Dedifferentiated amniotic fluid mesenchymal stem cell (primary cell): Measurements from ENCODE around the gene RPH3AL.
"Not testable (repeated sequence)": the region's sequence is repeated elsewhere in the genome, so short reads cannot be mapped to it uniquely, and the experiment has no call there.

Experiments
- DNase-seq: peaks from one replicate; pipeline ENCODE4 v3.0.0-alpha.2; 2016; ENCODE audit errors: extremely low spot score

The RPH3AL gene

GRCh38 chr17:224576-224975, 128.0 kb downstream of the RPH3AL start:
- not testable (repeated sequence) for DNase-seq

- DNase-seq: no peak
These were observed 128.7 kb downstream of the RPH3AL start for GRCh38 chr17:223723-224471.

- no peak for DNase-seq
These were observed 130.4 kb downstream of the RPH3AL start for GRCh38 chr17:222172-222571.

- no peak for DNase-seq
These were observed 132.9 kb downstream of the RPH3AL start for GRCh38 chr17:219696-220095.

GRCh38 chr17:218432-219110, 134.0 kb downstream of the RPH3AL start:
- no peak for DNase-seq

GRCh38 chr17:216625-217024, 136.0 kb downstream of the RPH3AL start:
- no peak for DNase-seq

GRCh38 chr17:215563-216478, 136.8 kb downstream of the RPH3AL start:
- DNase-seq: not testable (repeated sequence)

GRCh38 chr17:214881-215331, 137.7 kb downstream of the RPH3AL start:
- no peak for DNase-seq

- no peak for DNase-seq
These were observed 139.1 kb downstream of the RPH3AL start for GRCh38 chr17:213286-214105.

- no peak for DNase-seq
These were observed 142.2 kb downstream of the RPH3AL start for GRCh38 chr17:210402-210801.

- no peak for DNase-seq
These were observed 144.2 kb downstream of the RPH3AL start for GRCh38 chr17:208429-208828.

- DNase-seq: no peak
These were observed 144.8 kb downstream of the RPH3AL start for GRCh38 chr17:207775-208174.

GRCh38 chr17:206941-207560, 145.6 kb downstream of the RPH3AL start:
- no peak for DNase-seq

GRCh38 chr17:206484-206883, 146.1 kb downstream of the RPH3AL start:
- DNase-seq: not testable (repeated sequence)

- no peak for DNase-seq
These were observed 146.8 kb downstream of the RPH3AL start for GRCh38 chr17:205817-206216.

- no peak for DNase-seq
These were observed 147.4 kb downstream of the RPH3AL start for GRCh38 chr17:205148-205669.

GRCh38 chr17:204427-205147, 148.0 kb downstream of the RPH3AL start:
- DNase-seq: no peak

GRCh38 chr17:202501-202951, 150.1 kb downstream of the RPH3AL start:
- no peak for DNase-seq

GRCh38 chr17:201736-202135, 150.9 kb downstream of the RPH3AL start:
- not testable (repeated sequence) for DNase-seq

- not testable (repeated sequence) for DNase-seq
These were observed 151.3 kb downstream of the RPH3AL start for GRCh38 chr17:201257-201656.
